Heart left ventricle (tissue), 13 donors: ENCODE data around the gene GET4.

Source experiments
- CTCF ChIP-seq, 12 donors: fragments of 200-600 bp; sonication (generic) in 4 of 12; IDR thresholded peaks; one replicate each; pipeline versions ENCODE4 v1.5.0 to v1.8.0; 2018 to 2022; ENCODE audit warnings: antibody characterized with exemption in 12 of 12, mild to moderate bottlenecking in 5 of 12
- POLR2A ChIP-seq, 2 donors: fragments of 450-650 bp; IDR thresholded peaks; one replicate each; pipeline ENCODE4 v1.6.1; 2017; ENCODE audit warnings: antibody characterized with exemption in 2 of 2, mild to moderate bottlenecking in 2 of 2, moderate library complexity in 2 of 2
- donor health status: ischemic (EF 13 %, LVEDD 7.1; RV severe dilation, severe dysfunction).
- donor health status: DM: no; HTN: yes; CAD: no.
- donor health status: DM: no; HTN: no; CAD: no.
- donor health status: ischemic (EF 25% LVEDD 6.9; RV normal size, moderate dysfunction).
- donor health status: ischemic (EF 25% LVEDD 5.7; RV mildly dilated, moderate dysfunction).
- donor health status: ischemic (EF 35%, LVEDD 5.7; RV mildly dilated, moderate dysfunction).
- donor health status: nonischemic (EF 11% LVEDD 7.7; RV severe dilation, severe dysfunction).
- donor health status: DM: yes; HTN: yes; CAD: no.
- donor health status: PGD.
- donor health status: ischemic (EF 29% LVEDD 5.4; RV normal size, mild dysfunction).
- donor health status: nonischemic (EF 23%, LVEDD 6.1; RV moderate dilation, normal function).

- TF ChIP-seq CTCF (IDR thresholded peaks at IDR 0.05): no peak
- no peak for TF ChIP-seq POLR2A (IDR thresholded peaks at IDR 0.05)
Measured at GRCh38 chr7:898460-898854, 22.1 kb downstream of the GET4 start.
